GM19023 (cell line): ENCODE data around the gene TRIP4.
"Not testable (repeated sequence)": the region's sequence is repeated elsewhere in the genome, so short reads cannot be mapped to it uniquely, and the experiment has no call there.

ENCODE experiments used
- ATAC-seq: cut with Tn5 transposase; IDR thresholded peaks from one replicate; pipeline ENCODE4 v1.9.1; 2021; ENCODE audit warnings: mild to moderate bottlenecking, moderate library complexity; ENCODE audit not compliant: unreplicated experiment

TRIP4 gene

DNA sequence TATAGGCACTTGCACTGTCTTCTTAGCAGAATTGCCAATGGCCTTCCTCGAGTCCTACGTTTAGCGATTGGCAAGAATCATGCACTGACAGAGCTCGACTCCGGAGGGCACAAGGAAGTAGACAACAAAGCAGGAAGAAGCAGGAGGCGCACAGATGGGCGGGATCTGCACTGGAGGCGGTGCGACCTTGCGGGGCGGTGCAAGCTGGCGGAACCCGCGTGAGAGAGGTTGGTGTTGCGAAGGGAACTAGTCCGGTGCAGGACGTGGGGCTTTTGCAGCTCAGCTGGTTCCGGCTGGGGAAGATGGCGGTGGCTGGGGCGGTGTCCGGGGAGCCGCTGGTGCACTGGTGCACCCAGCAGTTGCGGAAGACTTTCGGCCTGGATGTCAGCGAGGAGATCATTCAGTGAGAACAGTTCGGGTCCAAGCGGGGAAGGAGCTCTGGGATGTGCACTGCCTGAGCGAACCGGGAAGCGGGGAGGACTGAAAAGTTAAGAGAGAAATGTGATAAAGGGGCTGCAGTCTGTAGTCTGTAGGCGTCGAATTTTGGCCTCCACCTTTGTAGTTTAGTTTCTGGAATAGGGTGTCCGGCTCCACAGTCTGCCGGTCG lies at the start of gene TRIP4:
Gene TRIP4 (plus strand): TSS at position 275 of the 607 bp plus-strand sequence. CDS start 28 bp downstream, at position 303.
- peak; percentile 99 for ATAC-seq

- no peak for ATAC-seq
These were observed 47.3 kb upstream of the TRIP4 start for GRCh38 chr15:64340355-64340754.

DNA sequence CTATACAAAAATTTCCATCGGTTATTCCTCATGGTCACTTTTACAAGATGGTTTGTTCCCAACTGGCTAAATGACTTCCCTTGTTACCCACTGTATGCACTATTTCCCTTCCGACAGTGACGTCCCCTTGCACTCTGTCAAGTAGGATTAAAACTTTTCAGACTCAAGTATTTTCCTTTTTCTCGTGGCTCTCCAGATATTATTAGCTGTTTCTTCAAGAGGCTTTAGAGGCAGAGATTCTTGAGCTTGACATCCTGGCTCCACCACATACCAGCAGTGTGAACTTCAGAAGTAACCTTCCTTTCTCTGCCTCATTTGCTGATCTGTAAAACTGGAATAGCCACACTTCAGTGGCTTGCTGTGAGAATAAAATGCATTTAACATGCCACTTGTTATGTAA lies 45.7 kb upstream of the TRIP4 start:
- ATAC-seq = no peak

DNA sequence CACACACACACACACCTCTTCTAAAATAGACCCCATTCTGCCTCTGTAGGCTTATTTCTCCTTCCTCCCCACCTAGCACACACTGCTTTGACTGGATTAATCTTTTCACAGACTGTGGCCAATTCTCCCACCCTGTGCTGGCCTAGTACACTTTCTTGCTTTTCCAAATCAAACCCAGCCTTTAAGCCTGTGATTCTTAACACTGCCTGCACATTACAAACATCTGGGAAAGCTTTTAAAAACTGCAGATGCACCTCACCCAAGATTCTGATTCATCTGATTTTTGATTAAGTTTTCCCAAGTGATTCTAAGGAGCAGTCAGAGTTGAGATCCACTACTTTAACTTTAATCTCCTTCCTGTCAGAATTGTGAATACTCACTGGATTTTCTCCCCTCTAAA lies 44.4 kb upstream of the TRIP4 start:
- no peak for ATAC-seq

GRCh38 chr15:64343841-64344240 lies 43.8 kb upstream of the TRIP4 start:
- ATAC-seq = no peak

DNA sequence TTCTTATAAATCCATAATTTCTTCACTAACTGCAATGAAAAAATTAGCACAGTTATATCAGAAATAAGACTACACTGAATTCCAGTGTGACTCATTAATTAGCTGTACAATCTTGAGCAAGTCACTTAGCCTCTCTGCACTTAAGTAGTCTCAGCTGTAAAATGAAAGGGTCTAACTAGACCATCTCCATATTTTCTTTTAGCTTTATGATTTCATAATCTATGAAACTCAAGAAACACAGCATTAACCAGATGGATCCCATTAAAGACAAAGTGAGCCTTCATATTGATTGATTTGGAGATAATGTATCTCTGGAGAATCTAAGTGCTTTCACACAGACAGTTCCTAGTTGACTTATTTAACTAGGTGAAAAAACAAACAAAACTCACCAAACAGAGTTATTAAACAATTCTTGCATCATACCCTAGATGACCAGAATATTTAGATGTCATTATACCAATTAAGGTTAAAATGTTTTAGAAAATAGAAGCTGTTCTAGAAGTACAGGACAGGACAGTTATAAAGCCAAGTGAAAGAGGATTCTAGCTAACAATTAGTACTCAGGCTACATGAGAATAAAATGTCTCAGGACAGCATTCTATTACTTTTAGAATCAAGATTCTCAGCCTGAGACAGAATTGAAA lies 42.9 kb upstream of the TRIP4 start:
- ATAC-seq = no peak

GRCh38 chr15:64346242-64346641 lies 41.4 kb upstream of the TRIP4 start:
- not testable (repeated sequence) for ATAC-seq

DNA sequence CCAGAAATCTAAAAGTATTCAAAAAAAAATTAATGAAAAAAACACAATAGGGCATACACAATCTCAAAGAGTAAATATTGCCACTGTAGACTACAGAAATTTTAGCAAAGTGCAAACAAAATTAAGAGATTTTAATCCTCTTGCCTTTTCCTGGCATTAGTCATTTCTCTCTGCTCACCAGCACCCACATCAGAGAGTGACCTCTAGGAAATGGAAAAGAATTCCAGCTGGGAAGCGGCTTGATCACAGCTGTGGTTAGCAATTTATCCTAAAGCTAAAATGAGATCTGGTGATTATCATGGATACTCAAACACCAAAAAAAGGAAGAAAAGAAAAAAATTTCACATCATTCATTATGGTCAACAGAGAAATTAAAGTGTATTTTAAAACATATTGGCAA lies 39.2 kb upstream of the TRIP4 start:
- no peak for ATAC-seq

DNA sequence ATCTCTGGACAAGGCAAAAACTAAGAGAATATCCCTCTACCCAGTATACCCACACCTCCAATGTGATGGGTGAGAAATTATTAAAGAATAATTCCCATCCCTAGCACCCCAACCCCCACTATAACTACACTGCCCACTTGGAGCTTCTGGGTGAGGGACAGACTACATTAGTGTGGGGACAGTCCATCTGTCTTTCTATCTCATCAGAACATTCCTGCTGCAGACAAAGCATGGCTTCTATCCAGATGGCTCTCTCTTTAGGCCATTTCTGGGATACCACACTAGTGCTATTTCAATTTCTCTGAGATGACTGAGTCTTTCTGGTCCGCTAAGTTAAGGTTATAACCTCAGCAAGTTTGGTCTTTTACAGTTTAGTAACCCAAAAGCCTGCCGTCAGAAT lies 38.3 kb upstream of the TRIP4 start:
- ATAC-seq = no peak

DNA sequence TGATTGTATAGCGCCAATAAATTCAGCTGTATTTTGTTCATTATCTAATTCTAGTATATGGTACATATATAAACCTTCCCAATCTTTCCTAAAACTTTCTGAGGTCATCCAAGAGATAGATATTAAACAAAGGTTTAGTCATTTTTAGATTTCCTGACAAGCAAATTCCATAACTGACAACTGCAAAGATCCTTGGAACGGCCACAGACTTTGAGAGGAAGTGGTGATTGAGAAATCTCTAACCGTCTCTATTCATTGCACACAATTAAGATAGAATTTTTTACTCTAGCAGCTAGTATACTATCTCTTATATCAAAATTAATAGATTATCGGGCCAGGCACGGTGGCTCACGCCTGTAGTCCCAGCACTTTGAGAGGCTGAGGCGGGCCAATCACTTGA lies 36.4 kb upstream of the TRIP4 start:
- no peak for ATAC-seq

GRCh38 chr15:64354688-64355344 lies 32.8 kb upstream of the TRIP4 start:
- ATAC-seq = no peak

GRCh38 chr15:64355348-64355943 lies 32.2 kb upstream of the TRIP4 start:
- peak; percentile 24 for ATAC-seq

GRCh38 chr15:64355944-64356709 lies 31.5 kb upstream of the TRIP4 start, which contains the start of gene CSNK1G1:
Gene CSNK1G1 (minus strand): TSS chr15:64356173. CDS start chr15:64300499, 55,674 bp downstream.
- ATAC-seq = peak; percentile 98

DNA sequence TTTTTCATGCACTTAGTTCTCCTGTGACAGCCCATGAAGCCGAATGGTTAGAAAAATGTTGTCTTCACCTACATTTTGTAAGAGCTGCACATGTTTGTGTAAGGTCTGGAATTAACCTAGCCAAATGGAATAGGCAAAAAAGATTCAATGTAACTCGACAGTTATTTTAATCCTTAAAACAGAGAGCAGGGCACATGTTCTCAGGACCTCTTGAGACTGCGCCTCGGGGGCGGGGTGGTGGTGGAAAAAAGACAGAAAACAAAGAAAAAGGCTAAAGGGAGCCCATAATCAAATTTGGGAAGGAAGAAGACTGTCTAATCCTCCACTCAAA lies 31.0 kb upstream of the TRIP4 start:
- ATAC-seq = no peak

GRCh38 chr15:64361259-64361658 lies 26.4 kb upstream of the TRIP4 start:
- ATAC-seq = no peak

- no peak for ATAC-seq
These were observed 18.5 kb upstream of the TRIP4 start for GRCh38 chr15:64369078-64369607.

DNA sequence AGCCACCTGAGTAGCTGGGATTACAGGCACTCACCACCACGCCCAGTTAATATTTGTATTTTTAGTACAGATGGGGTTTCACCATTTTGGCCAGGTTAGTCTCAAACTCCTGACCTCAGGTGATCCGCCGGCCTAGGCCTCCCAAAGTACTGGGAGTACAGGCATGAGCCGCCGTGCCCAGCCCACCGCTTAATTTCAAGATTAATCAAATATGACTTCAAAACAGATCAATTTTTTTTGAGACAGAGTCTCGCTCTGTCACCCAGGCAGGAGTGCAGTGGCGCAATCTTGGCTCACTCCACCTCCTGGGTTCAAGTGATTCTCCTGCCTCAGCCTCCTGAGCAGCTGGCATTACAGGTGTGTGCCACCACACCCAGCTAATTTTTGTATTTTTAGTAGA lies 16.3 kb upstream of the TRIP4 start:
- not testable (repeated sequence) for ATAC-seq

GRCh38 chr15:64373360-64373759 lies 14.3 kb upstream of the TRIP4 start:
- ATAC-seq = no peak

DNA sequence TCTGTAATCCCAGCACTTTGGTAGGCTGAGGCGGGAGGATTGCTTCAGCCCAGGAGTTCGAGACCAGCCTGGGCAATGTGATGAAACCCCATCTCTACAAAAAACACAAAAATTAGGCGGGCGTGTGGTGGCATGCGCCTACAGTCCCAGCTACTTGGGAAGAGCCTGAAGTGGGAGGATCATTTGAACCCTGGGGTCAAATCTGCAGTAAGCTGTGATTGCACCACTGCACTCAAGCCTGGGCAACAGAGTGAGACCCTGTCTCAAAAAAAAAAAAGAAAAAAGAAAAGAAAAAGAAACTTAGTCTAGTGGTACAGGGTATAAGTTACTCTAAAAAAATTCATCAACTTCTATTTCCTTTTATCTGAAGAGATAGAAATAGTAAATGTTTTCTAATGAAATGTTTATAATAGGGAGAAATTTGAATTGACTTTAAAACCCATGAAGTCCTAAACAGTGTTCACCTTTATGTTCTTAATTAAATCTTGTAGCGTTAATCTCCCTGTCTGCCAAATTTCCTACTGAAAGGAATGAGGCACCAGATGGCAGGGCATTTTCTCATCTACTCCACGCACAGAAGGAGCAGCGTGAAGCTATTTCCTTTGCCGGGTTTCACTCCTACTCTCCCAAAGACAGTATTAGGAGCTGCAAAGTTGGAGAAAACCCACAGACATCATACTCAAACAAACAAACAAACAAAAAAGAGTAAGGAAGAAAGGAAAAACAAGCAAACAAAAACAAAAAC lies 8.2 kb upstream of the TRIP4 start:
- no peak for ATAC-seq
